ENCODE results near the gene CDK6.
A peak's percentile ranks its signal among the peaks of the same experiment; 100 is the strongest.

CDK6 gene

DNA sequence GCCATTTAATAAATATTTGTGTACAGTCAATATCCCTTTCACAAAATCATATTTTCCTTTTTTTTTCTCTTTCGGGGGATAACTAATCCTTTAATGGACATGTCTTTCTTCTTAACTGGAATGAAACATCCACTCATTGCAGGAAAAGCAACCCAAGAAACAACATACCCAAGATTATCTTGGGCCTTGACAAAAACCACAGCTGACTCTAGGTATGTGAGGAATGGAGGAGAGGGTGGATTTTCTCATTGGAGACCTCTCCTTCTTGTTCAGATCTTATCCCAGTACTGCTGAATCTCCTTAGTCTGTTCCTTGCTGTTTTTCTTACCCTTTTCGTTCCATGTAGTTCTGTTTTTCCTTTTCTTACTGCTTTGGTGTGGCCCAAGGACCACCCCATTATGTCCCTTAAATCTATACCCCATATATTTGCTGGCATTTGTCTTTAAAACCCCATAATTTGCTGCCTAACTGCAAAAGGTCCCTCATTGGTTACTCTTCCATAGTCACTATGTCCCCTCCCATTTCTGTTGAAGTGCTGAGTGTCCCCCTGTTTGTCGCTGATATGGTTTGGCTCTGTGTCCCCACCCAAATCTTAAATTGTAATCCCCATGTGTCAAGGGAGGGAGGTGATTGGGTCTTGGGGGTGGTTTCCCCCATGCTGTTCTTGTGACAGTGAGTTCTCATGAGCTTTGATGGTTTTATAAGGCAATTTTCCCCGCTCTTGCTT lies 6.8 kb upstream of the CDK6 start:
- DNase-seq (ENCODE audit: insufficient read length) = no peak
- TF ChIP-seq TAF1 (IDR thresholded peaks at IDR 0.05; ENCODE audit: borderline replicate concordance, low read depth, low read length) = no peak
- TF ChIP-seq POLR2A (IDR thresholded peaks at IDR 0.05; ENCODE audit: low read depth, low read length) = no peak
- no peak for TF ChIP-seq POLR2AphosphoS5 (IDR thresholded peaks at IDR 0.05; ENCODE audit: low read depth, low read length)
- peak; percentile 24 for FAIRE-seq

DNA sequence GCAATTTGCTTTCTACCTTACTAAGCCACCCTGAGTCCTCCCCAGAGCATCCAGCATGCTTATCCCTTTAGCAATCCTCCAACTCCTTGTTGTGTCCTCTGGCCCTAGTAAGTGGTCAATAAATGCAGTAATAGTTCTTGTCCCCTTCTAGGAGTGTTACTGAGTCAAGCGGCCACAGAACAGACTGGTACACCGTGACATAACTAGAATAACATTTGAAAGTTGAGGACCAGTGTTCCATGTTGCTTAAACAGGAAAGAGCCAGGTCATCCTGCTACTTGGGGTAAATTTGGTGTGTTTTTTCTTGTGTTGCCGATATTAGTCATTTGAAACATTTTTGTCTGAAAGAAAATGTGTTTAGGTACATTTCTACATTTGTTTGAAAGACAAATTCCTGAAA lies 4.8 kb upstream of the CDK6 start:
- FAIRE-seq (no peak), DNase-seq (ENCODE audit: insufficient read length) (no peak)
- TF ChIP-seq POLR2AphosphoS5 (IDR thresholded peaks at IDR 0.05; ENCODE audit: low read depth, low read length) (no peak), TAF1 (IDR thresholded peaks at IDR 0.05; ENCODE audit: borderline replicate concordance, low read depth, low read length) (no peak), POLR2A (IDR thresholded peaks at IDR 0.05; ENCODE audit: low read depth, low read length) (no peak)

DNA sequence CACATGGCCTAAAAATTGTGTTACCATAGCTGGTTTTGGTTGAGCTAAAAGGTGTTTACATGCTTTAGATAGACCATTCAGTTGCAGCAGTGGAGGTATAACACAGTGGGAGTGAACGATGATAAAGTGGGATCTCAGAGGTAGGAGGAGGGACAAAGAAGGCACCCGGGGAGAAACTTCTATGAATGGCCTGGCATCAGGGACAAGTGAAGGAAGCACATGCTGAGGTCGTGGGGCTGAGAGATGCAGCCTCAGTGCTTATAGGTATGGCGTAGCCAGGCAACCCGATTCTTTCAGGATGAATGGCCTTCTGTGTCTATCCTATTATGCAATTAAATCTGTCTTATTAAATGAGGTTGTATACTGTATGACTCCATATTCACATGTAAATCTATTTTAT lies 3.9 kb upstream of the CDK6 start:
- DNase-seq (ENCODE audit: insufficient read length) = no peak
- FAIRE-seq = no peak
- TF ChIP-seq POLR2A (IDR thresholded peaks at IDR 0.05; ENCODE audit: low read depth, low read length) (no peak), TAF1 (IDR thresholded peaks at IDR 0.05; ENCODE audit: borderline replicate concordance, low read depth, low read length) (no peak), POLR2AphosphoS5 (IDR thresholded peaks at IDR 0.05; ENCODE audit: low read depth, low read length) (no peak)

DNA sequence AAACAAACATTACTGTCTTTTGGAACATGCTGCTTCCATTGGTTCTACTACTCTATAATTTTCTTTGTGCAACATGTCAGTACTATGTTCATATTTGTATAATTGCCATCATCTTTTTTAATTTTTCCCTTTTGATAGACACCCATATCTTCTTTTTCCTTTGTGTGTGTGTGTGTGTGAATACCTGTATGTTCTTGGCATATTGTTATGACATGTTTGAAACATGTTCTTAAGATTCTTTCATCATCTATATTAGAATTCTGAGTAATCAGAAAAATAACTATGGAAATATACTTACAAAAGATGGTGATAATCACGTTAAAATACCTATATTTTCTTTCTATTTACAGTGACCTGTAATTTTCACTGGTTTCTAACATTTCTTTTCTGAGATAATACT lies 3.5 kb upstream of the CDK6 start:
- DNase-seq (ENCODE audit: insufficient read length) (no peak), FAIRE-seq (no peak)
- no peak for TF ChIP-seq POLR2AphosphoS5 (IDR thresholded peaks at IDR 0.05; ENCODE audit: low read depth, low read length)
- no peak for TF ChIP-seq TAF1 (IDR thresholded peaks at IDR 0.05; ENCODE audit: borderline replicate concordance, low read depth, low read length)
- no peak for TF ChIP-seq POLR2A (IDR thresholded peaks at IDR 0.05; ENCODE audit: low read depth, low read length)

DNA sequence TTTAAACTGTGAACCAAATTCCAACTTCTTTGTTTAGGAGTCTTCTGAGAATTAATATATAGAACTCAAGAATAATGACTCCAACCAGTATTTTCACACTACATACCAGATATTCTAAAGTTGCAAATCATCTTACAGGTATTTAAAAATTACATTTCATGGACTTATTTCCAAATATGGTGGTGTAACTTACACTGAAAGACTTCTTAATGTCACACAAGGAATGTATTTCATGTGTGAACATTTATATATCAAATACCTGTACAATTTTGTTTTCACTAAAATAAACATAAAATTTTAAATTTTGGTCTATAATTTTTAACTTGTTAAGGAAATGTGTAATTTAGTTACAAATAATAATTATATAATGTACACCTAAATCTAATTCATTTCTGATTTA lies 2.6 kb upstream of the CDK6 start:
- DNase-seq (ENCODE audit: insufficient read length) = no peak
- no peak for FAIRE-seq
- TF ChIP-seq POLR2A (IDR thresholded peaks at IDR 0.05; ENCODE audit: low read depth, low read length) (no peak), POLR2AphosphoS5 (IDR thresholded peaks at IDR 0.05; ENCODE audit: low read depth, low read length) (no peak), TAF1 (IDR thresholded peaks at IDR 0.05; ENCODE audit: borderline replicate concordance, low read depth, low read length) (no peak)

DNA sequence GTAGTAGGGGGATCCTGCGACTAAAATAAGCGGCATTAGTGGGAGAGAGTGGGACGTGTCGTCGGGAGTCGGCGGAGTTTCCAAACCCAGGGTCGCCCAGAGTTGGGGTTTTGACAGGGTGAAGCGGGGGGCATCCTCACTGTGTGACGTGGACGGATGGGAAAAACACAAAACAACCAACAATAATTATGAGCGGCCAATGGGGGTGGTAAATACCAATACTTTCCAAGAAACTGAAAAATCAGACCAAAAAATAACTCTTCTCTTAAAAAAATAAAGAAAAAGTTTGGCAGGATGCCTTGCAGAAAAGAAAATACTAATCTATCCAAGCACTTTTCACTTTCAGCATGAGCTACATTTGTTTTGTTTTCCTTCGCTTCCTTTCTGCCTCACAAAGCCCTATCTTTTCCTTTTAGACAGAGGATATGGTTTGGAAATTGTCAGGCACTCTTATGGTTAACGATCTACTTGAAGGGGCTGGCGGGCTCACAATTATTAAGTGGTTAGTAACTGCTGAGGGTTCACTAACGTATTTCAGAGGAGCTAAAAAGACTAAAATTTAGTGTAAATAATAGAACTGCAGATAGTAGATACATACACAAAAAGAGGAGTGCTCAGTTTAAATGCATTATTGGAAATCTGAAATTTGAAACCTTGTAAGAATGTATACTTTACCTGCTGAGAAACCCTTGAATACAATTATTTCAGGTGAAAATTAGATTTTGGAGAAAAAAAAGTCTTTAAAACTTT lies 802 bp upstream of the CDK6 start:
- DNase-seq (ENCODE audit: insufficient read length) (no peak), FAIRE-seq (peak; percentile 44)
- no peak for TF ChIP-seq TAF1 (IDR thresholded peaks at IDR 0.05; ENCODE audit: borderline replicate concordance, low read depth, low read length)
- TF ChIP-seq POLR2A (IDR thresholded peaks at IDR 0.05; ENCODE audit: low read depth, low read length) = no peak
- no peak for TF ChIP-seq POLR2AphosphoS5 (IDR thresholded peaks at IDR 0.05; ENCODE audit: low read depth, low read length)

DNA sequence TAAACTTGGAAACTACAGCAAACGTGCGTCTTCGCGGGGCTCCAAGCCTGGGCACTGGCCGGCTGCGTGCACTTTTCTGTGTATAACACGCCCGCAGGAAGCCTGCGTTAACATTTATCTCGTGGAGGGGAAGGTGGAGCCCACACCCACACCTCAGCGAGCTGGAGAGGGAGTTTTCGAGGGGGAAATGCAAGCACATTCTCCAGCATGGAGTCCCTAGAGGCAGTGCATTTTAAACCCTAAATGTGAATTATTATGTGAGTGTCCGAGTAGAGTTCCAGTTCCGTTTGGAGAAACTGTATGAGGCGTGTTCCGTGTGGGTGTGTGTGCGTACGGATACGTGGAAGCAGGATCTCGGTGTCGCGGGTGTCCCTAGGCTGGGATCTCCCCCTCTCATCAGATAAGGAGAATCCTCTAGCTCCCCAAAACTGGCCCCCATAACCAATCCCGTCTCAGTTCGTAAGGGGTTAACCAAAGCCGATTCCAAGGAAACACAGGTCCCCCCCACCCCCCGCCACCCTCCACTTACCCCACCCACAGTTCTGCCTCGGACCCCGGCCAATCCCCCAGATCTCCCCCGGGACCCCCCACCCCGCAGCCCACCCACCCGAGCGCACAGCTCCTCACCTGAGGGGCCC lies 403 bp downstream of the CDK6 start:
- FAIRE-seq = peak; percentile 5
- DNase-seq (ENCODE audit: insufficient read length) = peak; percentile 16
- peak; percentile 5; the same call in 1 of the 2 replicates for TF ChIP-seq POLR2AphosphoS5 (IDR thresholded peaks at IDR 0.05; ENCODE audit: low read depth, low read length)
- TF ChIP-seq TAF1 (IDR thresholded peaks at IDR 0.05; ENCODE audit: borderline replicate concordance, low read depth, low read length) = peak; percentile 21; the same call in 1 of the 2 replicates
- TF ChIP-seq POLR2A (IDR thresholded peaks at IDR 0.05; ENCODE audit: low read depth, low read length) = peak; percentile 69

DNA sequence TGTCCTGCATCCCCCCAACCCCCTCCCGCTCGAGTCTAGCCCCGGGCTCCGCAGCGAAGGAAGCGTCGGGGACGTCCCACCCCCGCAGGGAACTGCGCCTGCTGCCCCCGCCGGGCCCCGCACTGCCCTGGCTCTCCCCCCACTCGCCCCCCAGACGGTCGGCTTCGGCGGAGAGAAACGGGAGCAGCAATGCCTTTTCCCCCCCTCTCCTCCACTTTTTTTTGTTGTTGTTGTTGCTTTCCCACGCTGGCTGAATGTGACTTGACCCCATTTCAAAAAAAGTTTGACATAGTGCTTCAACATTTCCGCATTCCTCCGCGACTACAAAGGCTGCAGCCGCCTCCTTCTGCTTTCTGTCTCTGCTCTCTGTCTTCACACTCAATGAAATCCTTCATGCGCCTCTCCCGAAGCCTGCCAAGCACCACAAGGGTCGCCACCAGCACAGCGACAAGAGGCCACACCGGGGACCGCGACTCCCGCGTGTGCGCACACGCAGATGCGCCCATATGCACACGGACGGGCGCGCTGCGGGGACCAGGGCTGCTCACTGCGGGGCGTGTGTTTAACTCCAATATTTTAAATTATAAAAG lies 1.0 kb downstream of the CDK6 start:
- FAIRE-seq (peak; percentile 73), DNase-seq (ENCODE audit: insufficient read length) (peak; percentile 39)
- TF ChIP-seq TAF1 (IDR thresholded peaks at IDR 0.05; ENCODE audit: borderline replicate concordance, low read depth, low read length) (no peak), POLR2A (IDR thresholded peaks at IDR 0.05; ENCODE audit: low read depth, low read length) (no peak), POLR2AphosphoS5 (IDR thresholded peaks at IDR 0.05; ENCODE audit: low read depth, low read length) (peak; percentile 47; the same call in 1 of the 2 replicates)

DNA sequence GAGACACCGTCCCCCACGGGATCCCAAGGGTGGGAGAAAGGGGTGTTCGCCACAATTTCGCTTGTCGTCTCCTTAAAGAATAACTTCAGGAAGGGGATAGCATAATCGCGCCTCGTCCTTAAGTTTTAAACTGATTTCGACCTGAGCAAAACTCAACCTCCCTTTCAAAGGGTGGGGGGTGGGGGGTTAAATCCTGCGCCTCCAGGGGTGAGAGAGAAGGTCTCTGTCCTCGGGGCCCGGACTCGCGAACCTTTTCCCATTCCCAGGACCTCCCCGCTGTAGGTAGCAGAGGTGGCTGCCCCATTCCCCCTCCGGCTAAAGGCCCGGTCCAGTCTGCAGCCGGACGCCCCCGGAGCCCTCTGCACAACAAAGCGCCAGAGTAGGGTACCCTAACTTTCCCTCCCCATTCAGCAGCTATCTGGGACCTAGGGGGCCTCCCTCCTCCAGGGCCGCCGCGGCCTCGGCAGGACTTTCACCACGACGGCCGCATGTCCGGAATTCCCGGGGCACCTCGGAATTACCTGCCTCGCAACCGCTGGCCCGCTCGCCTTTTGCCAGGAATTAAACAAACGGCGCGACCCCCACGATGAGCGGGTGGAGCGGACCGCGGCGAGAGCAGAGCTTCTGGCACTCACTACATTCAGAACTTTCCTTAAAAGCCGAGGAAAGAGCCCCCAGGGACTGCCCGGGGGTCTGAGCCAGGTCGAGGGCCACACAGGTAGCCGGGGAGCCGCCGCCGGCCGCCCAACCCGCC lies 1.7 kb downstream of the CDK6 start:
- no peak for DNase-seq (ENCODE audit: insufficient read length)
- no peak for TF ChIP-seq POLR2A (IDR thresholded peaks at IDR 0.05; ENCODE audit: low read depth, low read length)
- no peak for TF ChIP-seq POLR2AphosphoS5 (IDR thresholded peaks at IDR 0.05; ENCODE audit: low read depth, low read length)
- FAIRE-seq = peak; percentile 27

DNA sequence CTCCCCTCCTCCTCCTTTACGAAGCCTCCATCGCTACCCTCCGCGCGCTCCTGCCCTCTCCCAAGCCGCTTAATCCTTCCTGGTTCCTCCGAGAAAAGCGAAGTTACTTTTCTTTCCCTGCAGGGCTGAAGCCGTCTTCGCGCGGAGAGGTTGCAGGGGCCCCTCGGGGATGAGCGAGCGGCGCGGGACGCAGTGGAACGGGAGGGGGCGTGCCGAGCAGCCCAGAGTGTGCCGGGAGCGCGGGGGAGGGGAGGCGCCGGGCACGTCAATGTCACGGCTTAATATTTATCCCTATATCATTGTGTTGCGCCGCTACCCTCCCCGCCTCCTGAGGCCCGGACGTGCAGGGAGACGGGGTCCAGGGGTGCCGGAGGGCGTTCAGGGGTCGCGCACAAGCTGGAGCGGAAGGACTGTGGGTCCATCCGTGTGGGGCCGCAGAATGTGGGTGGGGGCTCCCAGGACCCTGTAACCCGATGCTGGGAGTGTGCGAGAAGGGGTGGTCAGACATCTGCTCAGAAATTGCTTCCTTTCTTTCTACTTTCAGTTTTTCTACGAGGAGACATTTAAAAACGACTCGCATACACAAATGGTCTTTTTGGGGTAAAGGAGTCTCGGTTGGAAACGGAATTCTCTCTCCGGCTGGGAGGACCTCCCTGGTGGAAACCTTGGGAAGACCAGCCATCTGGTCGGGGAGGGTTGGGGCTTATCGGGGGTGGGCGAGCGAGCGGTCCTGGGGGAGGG lies 2.4 kb downstream of the CDK6 start:
- TF ChIP-seq POLR2A (IDR thresholded peaks at IDR 0.05; ENCODE audit: low read depth, low read length) (peak; percentile 49; the same call in 1 of the 2 replicates), POLR2AphosphoS5 (IDR thresholded peaks at IDR 0.05; ENCODE audit: low read depth, low read length) (peak; percentile 52), TAF1 (IDR thresholded peaks at IDR 0.05; ENCODE audit: borderline replicate concordance, low read depth, low read length) (no peak)
- DNase-seq (ENCODE audit: insufficient read length) (peak; percentile 34), FAIRE-seq (peak; percentile 92)
